Measurements from ENCODE around the gene RBM7. TPM values are rescaled to one million over a fixed set of nuclear protein-coding genes. Genes with fewer than 3 reads are reported as not detected.

RBM7 gene
- polyA plus RNA-seq, 1 experiment = 59.8 TPM

- ChIA-PET CTCF (interaction anchor here (0.9 to 1.7 kb wide), 2 partner anchors 27 to 29 kb away, joined by 3 to 4 read pairs; no protein-coding TSS in a partner anchor), POLR2A (no interaction called here)
- no peak overlapping the region for H3K27ac ChIP-seq (ENCODE audit: low read depth, low read length)
- no peak for DNase-seq (ENCODE audit: low read depth, low spot score)
- H3K9me3 ChIP-seq (ENCODE audit: control insufficient read depth, insufficient read depth, low read length) = no peaks in the 10 kb centered on the region
- TF ChIP-seq, protein P1, sequence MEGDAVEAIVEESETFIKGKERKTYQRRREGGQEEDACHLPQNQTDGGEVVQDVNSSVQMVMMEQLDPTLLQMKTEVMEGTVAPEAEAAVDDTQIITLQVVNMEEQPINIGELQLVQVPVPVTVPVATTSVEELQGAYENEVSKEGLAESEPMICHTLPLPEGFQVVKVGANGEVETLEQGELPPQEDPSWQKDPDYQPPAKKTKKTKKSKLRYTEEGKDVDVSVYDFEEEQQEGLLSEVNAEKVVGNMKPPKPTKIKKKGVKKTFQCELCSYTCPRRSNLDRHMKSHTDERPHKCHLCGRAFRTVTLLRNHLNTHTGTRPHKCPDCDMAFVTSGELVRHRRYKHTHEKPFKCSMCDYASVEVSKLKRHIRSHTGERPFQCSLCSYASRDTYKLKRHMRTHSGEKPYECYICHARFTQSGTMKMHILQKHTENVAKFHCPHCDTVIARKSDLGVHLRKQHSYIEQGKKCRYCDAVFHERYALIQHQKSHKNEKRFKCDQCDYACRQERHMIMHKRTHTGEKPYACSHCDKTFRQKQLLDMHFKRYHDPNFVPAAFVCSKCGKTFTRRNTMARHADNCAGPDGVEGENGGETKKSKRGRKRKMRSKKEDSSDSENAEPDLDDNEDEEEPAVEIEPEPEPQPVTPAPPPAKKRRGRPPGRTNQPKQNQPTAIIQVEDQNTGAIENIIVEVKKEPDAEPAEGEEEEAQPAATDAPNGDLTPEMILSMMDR (IDR thresholded peaks at IDR 0.05; ENCODE audit: low read depth, low read length) = no peak
- H3K27me3 ChIP-seq (ENCODE audit: control insufficient read depth, insufficient read depth, low read length) = no peaks in the 10 kb centered on the region
- no peak overlapping the region for H3K4me3 ChIP-seq (ENCODE audit: low read depth, low read length)
Measured at GRCh38 chr11:114368918-114369680, 31.4 kb upstream of the RBM7 start.

GRCh38 chr11:114375052-114375451, 25.4 kb upstream of the RBM7 start:
- H3K27me3 ChIP-seq (ENCODE audit: control insufficient read depth, insufficient read depth, low read length) = no peaks in the 10 kb centered on the region
- H3K9me3 ChIP-seq (ENCODE audit: control insufficient read depth, insufficient read depth, low read length) = no peaks in the 10 kb centered on the region
- CTCF ChIA-PET = no interaction called here
- no peak overlapping the region for H3K27ac ChIP-seq (ENCODE audit: low read depth, low read length)
- TF ChIP-seq, protein P1 (IDR thresholded peaks at IDR 0.05; ENCODE audit: low read depth, low read length) = no peak
- H3K4me3 ChIP-seq (ENCODE audit: low read depth, low read length) = no peak overlapping the region
- DNase-seq (ENCODE audit: low read depth, low spot score) = no peak
- POLR2A ChIA-PET = no interaction called here

DNA sequence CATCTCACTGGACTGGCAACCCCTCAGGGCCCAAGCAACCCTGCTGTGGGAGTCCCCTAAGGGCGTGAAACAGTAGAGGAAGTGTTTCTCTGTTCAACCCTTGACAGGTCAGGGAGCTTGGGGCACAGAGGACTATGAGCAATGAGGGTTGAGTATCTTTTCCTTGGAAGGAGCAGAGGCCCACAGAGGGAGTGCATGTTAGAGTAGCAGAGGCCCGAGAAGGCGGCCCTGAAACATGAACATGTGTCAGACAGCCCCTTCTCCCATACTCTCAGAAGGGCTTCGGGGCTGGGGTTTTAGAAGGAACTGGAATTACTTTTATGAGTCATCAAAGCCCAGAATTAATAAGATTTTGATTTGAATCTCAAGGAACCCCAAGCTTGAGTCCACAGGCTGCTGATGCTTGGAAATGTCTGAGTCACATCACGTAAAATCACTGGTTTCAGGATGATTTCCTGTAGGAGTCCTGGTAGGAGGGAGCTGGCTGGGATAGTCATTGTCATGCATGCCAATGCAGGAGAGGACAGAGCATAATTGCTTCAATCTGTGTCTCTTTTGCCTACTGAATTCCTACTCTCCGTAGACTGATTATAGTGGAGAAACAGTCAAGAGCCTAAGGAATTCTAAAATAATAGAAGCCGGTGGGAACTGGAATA, 22.7 kb upstream of the RBM7 start:
- no peaks in the 10 kb centered on the region for H3K27me3 ChIP-seq (ENCODE audit: control insufficient read depth, insufficient read depth, low read length)
- ChIA-PET CTCF (interaction anchor here (0.8 to 0.9 kb wide), 2 partner anchors 15 to 30 kb away, joined by 3 read pairs; no protein-coding TSS in a partner anchor), POLR2A (interaction anchor here (1.0 kb wide), 1 partner anchor 48 kb away, joined by 3 read pairs; no protein-coding TSS in a partner anchor)
- no peak overlapping the region for H3K4me3 ChIP-seq (ENCODE audit: low read depth, low read length)
- TF ChIP-seq, protein P1 (IDR thresholded peaks at IDR 0.05; ENCODE audit: low read depth, low read length) = no peak
- no peaks in the 10 kb centered on the region for H3K9me3 ChIP-seq (ENCODE audit: control insufficient read depth, insufficient read depth, low read length)
- H3K27ac ChIP-seq (ENCODE audit: low read depth, low read length) = peak overlapping the region; percentile 52
- DNase-seq (ENCODE audit: low read depth, low spot score) = no peak

- H3K27me3 ChIP-seq (ENCODE audit: control insufficient read depth, insufficient read depth, low read length) = no peaks in the 10 kb centered on the region
- POLR2A ChIA-PET = interaction anchor here (0.6 to 0.8 kb wide), 2 partner anchors 19 to 793 kb away, joined by 3 to 6 read pairs; no protein-coding TSS in a partner anchor
- H3K9me3 ChIP-seq (ENCODE audit: control insufficient read depth, insufficient read depth, low read length) = no peaks in the 10 kb centered on the region
- CTCF ChIA-PET = no interaction called here
- no peak overlapping the region for H3K4me3 ChIP-seq (ENCODE audit: low read depth, low read length)
- TF ChIP-seq, protein P1 (IDR thresholded peaks at IDR 0.05; ENCODE audit: low read depth, low read length) = no peak
- no peak for DNase-seq (ENCODE audit: low read depth, low spot score)
- H3K27ac ChIP-seq (ENCODE audit: low read depth, low read length) = no peak overlapping the region
Measured at GRCh38 chr11:114379394-114380069, 20.9 kb upstream of the RBM7 start.
